Thyroid gland (tissue), 4 donors: Measurements from ENCODE around the gene TMEM258.

Experiments
- POLR2A ChIP-seq, 2 donors: fragments of 450-650 bp; IDR thresholded peaks; one replicate each; pipeline ENCODE4 v1.6.1; 2017; ENCODE audit warnings: antibody characterized with exemption in 2 of 2, mild to moderate bottlenecking in 2 of 2, moderate library complexity in 1 of 2
- TF ChIP-seq, protein P1 (sequence below), 6 experiments: fragments of 200-600 bp in 3 of 6; fragments of 450-650 bp in 3 of 6; sonication (generic) in 3 of 6; IDR thresholded peaks; one replicate each; pipeline ENCODE4 v1.5.1; 2016 to 2019; ENCODE audit warnings: antibody characterized with exemption in 6 of 6, mild to moderate bottlenecking in 2 of 6, inconsistent platforms in 1 of 6, moderate library complexity in 1 of 6

DNA sequence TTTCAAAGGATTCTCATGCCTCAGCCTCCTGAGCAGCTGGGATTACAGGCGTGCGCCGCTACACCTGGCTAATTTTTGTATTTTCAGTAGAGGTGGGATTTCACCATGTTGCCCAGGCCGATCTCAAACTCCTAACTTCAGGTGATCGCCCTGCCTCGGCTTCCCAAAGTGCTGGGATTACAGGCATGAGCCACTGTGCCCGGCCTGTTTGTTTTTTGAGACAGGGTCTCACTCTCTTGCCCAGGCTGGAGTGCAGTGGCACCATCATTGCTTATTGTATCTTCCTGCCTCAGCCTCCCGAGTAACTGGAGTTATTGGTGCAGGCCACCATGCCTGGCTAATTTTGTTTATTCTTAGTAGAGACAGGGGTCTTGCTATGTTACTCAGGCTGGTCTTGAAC, 43.8 kb upstream of the TMEM258 start:
- TF ChIP-seq, protein P1, sequence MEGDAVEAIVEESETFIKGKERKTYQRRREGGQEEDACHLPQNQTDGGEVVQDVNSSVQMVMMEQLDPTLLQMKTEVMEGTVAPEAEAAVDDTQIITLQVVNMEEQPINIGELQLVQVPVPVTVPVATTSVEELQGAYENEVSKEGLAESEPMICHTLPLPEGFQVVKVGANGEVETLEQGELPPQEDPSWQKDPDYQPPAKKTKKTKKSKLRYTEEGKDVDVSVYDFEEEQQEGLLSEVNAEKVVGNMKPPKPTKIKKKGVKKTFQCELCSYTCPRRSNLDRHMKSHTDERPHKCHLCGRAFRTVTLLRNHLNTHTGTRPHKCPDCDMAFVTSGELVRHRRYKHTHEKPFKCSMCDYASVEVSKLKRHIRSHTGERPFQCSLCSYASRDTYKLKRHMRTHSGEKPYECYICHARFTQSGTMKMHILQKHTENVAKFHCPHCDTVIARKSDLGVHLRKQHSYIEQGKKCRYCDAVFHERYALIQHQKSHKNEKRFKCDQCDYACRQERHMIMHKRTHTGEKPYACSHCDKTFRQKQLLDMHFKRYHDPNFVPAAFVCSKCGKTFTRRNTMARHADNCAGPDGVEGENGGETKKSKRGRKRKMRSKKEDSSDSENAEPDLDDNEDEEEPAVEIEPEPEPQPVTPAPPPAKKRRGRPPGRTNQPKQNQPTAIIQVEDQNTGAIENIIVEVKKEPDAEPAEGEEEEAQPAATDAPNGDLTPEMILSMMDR (IDR thresholded peaks at IDR 0.05): no peak
- TF ChIP-seq POLR2A (IDR thresholded peaks at IDR 0.05): no peak
